Smooth muscle cell (in vitro differentiated cells): ENCODE results near the gene FILIP1. TPM values are rescaled to one million over a fixed set of nuclear protein-coding genes. Genes with fewer than 3 reads are reported as not detected.
"Not testable (repeated sequence)": the region's sequence is repeated elsewhere in the genome, so short reads cannot be mapped to it uniquely, and the experiment has no call there.

Experiments used
- DNase-seq: peaks from one replicate; lab custom pipeline; 2025; ENCODE audit not compliant: unreplicated experiment; lab: John Stamatoyannopoulos, UW
- H2AFZ ChIP-seq: fragments of 200-600 bp; sonication (generic); 2 replicates; pipeline ENCODE4 v1.6.0; 2016; ENCODE audit warnings: antibody characterized with exemption, low read depth, mild to moderate bottlenecking
- H3F3A ChIP-seq: fragments of 200-600 bp; sonication (generic); 2 replicates; pipeline ENCODE4 v1.6.0; 2017; ENCODE audit warnings: antibody characterized with exemption, low read depth
- H3K27ac ChIP-seq: fragments of 200-600 bp; sonication (generic); 2 replicates; pipeline ENCODE4 v1.5.1; 2016; ENCODE audit warnings: low read depth, mild to moderate bottlenecking
- H3K27me3 ChIP-seq: fragments of 200-600 bp; sonication (generic); 2 replicates; pipeline ENCODE4 v1.6.1; 2016; ENCODE audit warnings: low read depth, mild to moderate bottlenecking
- H3K36me3 ChIP-seq: fragments of 200-600 bp; sonication (generic); 2 replicates; pipeline ENCODE4 v1.5.1; 2016; ENCODE audit warnings: low read depth
- H3K4me1 ChIP-seq: fragments of 200-600 bp; sonication (generic); 2 replicates; pipeline ENCODE4 v1.5.1; 2016; ENCODE audit warnings: low read depth
- H3K4me2 ChIP-seq: fragments of 200-600 bp; sonication (generic); 2 replicates; pipeline ENCODE4 v1.6.0; 2016; ENCODE audit warnings: mild to moderate bottlenecking
- H3K4me3 ChIP-seq: fragments of 200-600 bp; sonication (generic); 2 replicates; pipeline ENCODE4 v1.5.1; 2016; ENCODE audit warnings: mild to moderate bottlenecking
- H3K79me2 ChIP-seq: fragments of 200-600 bp; sonication (generic); 2 replicates; pipeline ENCODE4 v1.6.0; 2016; ENCODE audit warnings: low read depth, mild to moderate bottlenecking
- H3K9ac ChIP-seq: fragments of 200-600 bp; sonication (generic); 2 replicates; pipeline ENCODE4 v1.6.0; 2016; ENCODE audit warnings: low read depth
- H3K9me3 ChIP-seq: fragments of 200-600 bp; sonication (generic); replicated peaks from 2 replicates; pipeline ENCODE4 v1.5.1; 2016; ENCODE audit warnings: low read depth
- H4K20me1 ChIP-seq: fragments of 200-600 bp; sonication (generic); 2 replicates; pipeline ENCODE4 v1.6.0; 2016; ENCODE audit warnings: low read depth
- CTCF ChIP-seq: fragments of 200-600 bp; sonication (generic); IDR thresholded peaks from 2 replicates; pipeline ENCODE4 v1.5.1; 2017; ENCODE audit warnings: borderline replicate concordance, mild to moderate bottlenecking, antibody characterized with exemption; ENCODE audit not compliant: insufficient read depth, poor library complexity, severe bottlenecking
- WGBS: methylation state at CpG from one replicate; pipeline ENCODE4 v1.1.7; 2016; ENCODE audit warnings: low lambda C conversion rate; 5-methylcytosine and 5-hydroxymethylcytosine counted together
- polyA plus RNA-seq: library from polyadenylated mRNA; unstranded; fragments of >200 nt; fragmentation: Nextera tagmentation; extraction: Ambion mirVana; gene quantifications from 2 replicates; pipeline ENCODE4 v1.2.1, GENCODE V29; 2016
- total RNA-seq: library from RNA; depleted of rRNA; stranded (reverse); fragments of >200 nt; gene quantifications from 2 replicates; pipeline ENCODE4 v1.2.3, GENCODE V29; 2014

Gene FILIP1
- total and polyA plus RNA-seq, 2 experiments from 2014 or later = 3.0 to 3.5 TPM

- no peak for TF ChIP-seq CTCF
- Histone ChIP-seq H3K27ac (no peak overlapping the region), H3K4me1 (no peaks in the 10 kb centered on the region), H4K20me1 (no peaks in the 10 kb centered on the region), H3F3A (no peaks in the 10 kb centered on the region), H2AFZ (no peak overlapping the region), H3K27me3 (no peaks in the 10 kb centered on the region), H3K4me3 (no peak overlapping the region), H3K36me3 (no peaks in the 10 kb centered on the region), H3K79me2 (no peaks in the 10 kb centered on the region), H3K9me3 (no peaks in the 10 kb centered on the region), H3K4me2 (no peak overlapping the region), H3K9ac (no peak overlapping the region)
- DNase-seq = no peak
- WGBS = 87% methylated on average over 4 of the region's 4 CpGs
Observed at GRCh38 chr6:75446241-75446880, 47.2 kb downstream of the FILIP1 start.

- H3K4me2 ChIP-seq = no peak overlapping the region
- no peaks in the 10 kb centered on the region for H3K4me1 ChIP-seq
- H3K4me3 ChIP-seq = no peak overlapping the region
- H3F3A ChIP-seq = no peaks in the 10 kb centered on the region
- no peak overlapping the region for H3K9ac ChIP-seq
- no peak overlapping the region for H2AFZ ChIP-seq
- no peaks in the 10 kb centered on the region for H3K27me3 ChIP-seq
- no peak overlapping the region for H3K27ac ChIP-seq
- no peaks in the 10 kb centered on the region for H3K9me3 ChIP-seq
- H4K20me1 ChIP-seq = no peaks in the 10 kb centered on the region
- H3K79me2 ChIP-seq = no peaks in the 10 kb centered on the region
- no peak for DNase-seq
- no peaks in the 10 kb centered on the region for H3K36me3 ChIP-seq
- no peak for TF ChIP-seq CTCF
Observed at GRCh38 chr6:75445738-75446137, 47.9 kb downstream of the FILIP1 start.

GRCh38 chr6:75444899-75445298 is 48.7 kb downstream of the FILIP1 start:
- no peaks in the 10 kb centered on the region for H3K27me3 ChIP-seq
- no peaks in the 10 kb centered on the region for H4K20me1 ChIP-seq
- no peak overlapping the region for H2AFZ ChIP-seq
- no peak overlapping the region for H3K4me3 ChIP-seq
- WGBS = 91% methylated on average over 2 of the region's 2 CpGs
- H3K36me3 ChIP-seq = no peaks in the 10 kb centered on the region
- no peaks in the 10 kb centered on the region for H3K4me1 ChIP-seq
- TF ChIP-seq CTCF = no peak
- no peaks in the 10 kb centered on the region for H3K79me2 ChIP-seq
- DNase-seq = no peak
- no peak overlapping the region for H3K9ac ChIP-seq
- no peak overlapping the region for H3K27ac ChIP-seq
- H3K9me3 ChIP-seq = no peaks in the 10 kb centered on the region
- H3K4me2 ChIP-seq = no peak overlapping the region
- H3F3A ChIP-seq = no peaks in the 10 kb centered on the region

- H4K20me1 ChIP-seq, H3K9ac ChIP-seq, H3K27ac ChIP-seq, H3K9me3 ChIP-seq, H3K4me3 ChIP-seq, H3K79me2 ChIP-seq, H2AFZ ChIP-seq, H3K4me2 ChIP-seq, H3K27me3 ChIP-seq, H3F3A ChIP-seq, DNase-seq, H3K36me3 ChIP-seq: not testable (repeated sequence)
- WGBS = 100% methylated on average over 9 of the region's 29 CpGs
- H3K4me1 ChIP-seq = peaks cover 16% of the 10 kb centered on the region
Observed at GRCh38 chr6:75441883-75442282, 51.7 kb downstream of the FILIP1 start.

GRCh38 chr6:75441479-75441878 is 52.1 kb downstream of the FILIP1 start:
- not testable (repeated sequence) for H3K9ac ChIP-seq, H3F3A ChIP-seq, H3K36me3 ChIP-seq, H3K79me2 ChIP-seq, DNase-seq, H3K4me3 ChIP-seq, H3K27me3 ChIP-seq, H3K9me3 ChIP-seq, H3K27ac ChIP-seq, H2AFZ ChIP-seq, H4K20me1 ChIP-seq, H3K4me2 ChIP-seq
- WGBS = 93% methylated on average over 8 of the region's 33 CpGs
- peaks cover 16% of the 10 kb centered on the region for H3K4me1 ChIP-seq
